NCI-H510A treated with DMSO at 0.1 percent for 48 hours (cell line): ENCODE results near the gene AMIGO3.
A peak's percentile ranks its signal among the peaks of the same experiment; 100 is the strongest.

Experiments
- DNase-seq: peaks from one replicate; lab custom pipeline; 2025; lab: John Stamatoyannopoulos, UW

AMIGO3 gene

DNA sequence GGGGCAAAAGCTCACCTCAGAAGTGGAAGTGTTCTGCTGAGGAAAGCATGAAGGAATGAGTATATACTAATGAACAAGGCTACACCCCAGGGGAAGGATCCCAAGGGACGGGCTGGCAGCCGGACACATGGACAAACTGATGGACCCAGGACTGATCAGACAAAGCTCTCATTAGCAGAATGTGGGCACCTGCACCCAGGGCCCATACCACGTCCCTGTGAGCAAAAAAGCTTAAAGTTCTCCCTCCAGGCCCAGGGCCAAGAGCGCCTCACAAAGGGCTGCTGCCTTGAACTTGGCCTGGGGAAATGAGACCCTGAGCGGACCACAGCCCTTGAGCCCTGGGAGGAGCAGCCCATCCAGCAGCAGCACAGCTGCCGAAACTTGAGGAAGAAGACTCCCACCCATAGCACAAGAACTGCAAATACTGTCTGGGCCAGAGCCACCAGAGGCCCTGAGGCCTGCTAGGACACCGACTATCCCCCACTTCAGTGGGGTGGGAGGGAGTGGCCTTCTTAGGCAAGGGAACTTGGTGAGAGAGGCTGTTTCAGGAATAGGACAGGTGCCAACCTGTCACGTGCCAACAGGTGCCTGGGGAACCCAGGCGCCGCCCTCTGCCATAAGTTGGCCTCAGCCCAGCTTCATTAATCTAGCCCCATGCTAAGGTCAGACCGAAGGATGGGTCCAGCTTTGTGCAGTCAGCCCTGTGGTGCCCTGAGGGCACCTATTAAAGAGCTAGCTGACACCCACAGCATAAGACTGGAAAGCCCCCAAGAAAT, 6.6 kb upstream of the AMIGO3 start:
- DNase-seq, result no peak

DNA sequence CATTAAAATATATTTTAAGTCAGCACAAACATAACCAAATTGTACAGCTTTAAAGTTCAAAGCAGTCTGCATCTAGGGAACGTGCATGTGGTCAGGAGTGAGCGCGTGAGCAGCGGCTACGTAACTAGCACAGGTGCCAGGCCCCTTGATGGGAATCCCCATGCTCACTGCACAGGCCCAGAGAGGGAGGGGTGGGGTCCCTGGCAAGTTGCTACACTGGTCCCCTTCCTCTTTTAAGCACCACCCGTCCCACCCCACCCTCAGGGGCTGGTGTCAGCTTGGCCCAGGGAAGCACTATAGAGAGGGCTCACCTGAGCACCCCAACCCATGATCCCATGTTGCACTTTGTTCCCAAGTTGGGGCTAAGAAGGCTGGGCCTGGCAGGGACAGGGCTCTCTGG, 5.1 kb upstream of the AMIGO3 start:
- DNase-seq, result no peak

DNA sequence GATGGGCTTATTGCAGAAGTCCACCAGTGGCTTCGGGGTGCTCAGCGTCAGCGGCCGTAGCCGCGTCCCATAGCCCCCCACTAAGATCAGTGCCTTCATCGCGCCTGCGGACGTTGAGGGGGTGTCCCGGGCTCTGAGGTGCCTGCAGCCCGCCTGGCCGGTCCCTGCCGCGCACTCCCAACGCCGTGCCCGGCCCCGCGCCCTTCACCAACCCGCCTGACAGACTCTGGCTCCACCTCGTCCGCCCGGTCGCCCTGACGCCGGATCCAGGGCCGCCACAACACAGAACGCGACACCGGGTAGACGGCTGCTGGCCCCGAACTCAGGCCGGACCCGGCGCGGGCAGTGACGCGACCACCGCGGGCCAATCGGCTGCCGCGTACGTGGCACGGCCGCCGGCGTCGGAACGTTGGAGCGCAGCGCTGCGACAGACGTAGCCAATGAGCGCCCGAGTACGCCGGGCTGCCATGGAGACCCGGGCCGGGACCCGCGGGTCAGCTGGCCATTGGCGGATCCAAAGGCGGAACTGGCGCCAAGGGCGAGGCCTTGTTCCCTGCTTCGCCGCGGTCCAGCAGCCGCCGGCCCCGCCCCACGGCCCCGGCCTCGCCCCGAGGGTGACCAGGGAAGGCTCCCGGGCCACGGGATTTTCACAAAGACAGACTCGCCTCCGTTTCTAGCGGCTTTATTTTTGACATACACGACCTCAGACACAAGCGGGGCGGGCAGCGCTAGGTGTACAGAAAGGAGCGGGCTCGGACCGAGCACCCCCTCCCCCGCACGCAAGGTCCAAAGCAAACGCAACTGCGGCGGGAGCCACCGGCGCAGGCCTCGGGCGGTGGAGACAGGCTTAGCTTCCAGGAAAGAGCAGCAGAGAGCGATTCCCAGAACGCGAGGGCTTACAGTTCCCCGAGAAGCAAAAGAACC, 4.4 kb upstream of the AMIGO3 start, which contains the start of gene GMPPB:
Gene GMPPB, minus strand, starts transcription at position 324 of the 924 bp plus-strand sequence. Its CDS starts 225 bp downstream, at position 99.
- DNase-seq, result peak; percentile 69

DNA sequence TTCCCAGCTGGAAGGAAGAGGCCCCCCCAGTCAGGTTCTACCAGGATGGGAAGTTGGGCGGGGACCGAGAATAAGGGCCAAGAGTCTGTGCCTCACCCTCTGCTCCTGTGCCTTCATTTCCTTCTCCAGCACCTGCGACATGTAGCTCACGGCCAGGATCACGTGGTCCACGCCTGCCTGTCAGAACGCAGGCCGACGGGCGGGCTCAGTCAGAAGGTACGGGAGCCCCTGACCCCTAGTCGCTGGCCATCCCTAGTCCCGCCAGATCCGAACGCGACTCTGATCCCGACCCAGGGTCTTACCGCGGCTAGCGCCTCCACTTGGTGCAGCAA, 3.8 kb upstream of the AMIGO3 start:
- peak; percentile 8 for DNase-seq

DNA sequence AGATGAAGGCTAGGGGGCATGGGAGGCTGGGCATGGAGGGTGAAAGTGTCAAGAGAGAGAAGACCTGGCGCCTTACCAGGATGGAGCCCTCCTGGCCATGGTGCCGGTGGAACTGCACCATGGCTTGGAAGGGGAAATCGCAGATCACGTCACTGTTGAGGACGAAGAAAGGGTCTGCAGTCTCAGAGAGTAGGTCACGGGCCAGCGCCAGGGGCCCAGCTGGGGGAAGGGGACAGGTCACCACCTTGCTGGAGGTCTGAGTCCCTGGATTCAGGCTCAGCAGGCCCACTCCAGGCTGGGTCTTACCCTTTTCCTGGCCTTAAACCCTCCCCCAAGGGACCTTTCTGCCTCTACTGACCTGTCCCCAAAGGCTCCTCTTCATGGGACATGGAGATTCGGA, 3.4 kb upstream of the AMIGO3 start:
- no peak for DNase-seq

DNA sequence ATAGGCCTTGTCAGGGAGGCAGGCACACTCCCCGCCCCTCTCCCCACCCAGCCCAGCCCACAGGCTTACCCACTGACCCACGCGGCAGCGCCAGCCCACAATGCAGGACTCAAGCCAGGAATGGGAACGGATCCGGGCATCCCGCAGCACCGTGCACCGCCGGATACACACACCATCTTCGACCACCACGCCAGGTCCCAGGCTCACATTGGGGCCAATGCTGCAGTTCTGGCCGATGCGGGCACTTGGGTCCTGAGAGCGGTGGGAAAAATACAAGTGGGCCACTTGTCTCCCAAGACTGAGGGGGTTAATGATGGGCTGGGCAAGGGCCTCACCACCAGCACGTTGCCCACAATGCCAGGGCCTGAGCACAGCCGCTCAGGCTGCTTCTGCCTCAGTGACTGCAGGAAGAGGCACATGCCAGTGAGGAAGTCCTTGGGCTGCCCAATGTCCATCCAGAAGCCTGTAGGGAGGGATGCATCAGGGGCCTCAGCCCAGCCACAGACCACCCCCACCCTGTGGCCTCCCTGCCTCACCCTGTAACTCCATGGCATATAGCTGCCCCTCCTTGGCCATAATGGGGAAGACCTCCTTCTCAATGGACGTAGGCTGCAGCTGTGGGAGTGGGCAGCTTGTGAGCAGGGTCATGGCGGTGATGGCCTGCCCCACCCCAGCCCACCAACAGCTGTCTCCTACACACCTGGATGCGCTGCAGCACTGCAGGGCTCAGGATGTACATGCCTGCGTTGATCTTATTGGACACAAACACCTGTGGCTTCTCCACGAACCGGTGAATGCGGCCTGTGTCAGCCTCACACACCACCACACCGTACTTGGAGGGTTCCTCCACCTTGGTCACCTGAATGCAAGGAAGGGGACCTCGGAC, 2.7 kb upstream of the AMIGO3 start:
- no peak for DNase-seq

DNA sequence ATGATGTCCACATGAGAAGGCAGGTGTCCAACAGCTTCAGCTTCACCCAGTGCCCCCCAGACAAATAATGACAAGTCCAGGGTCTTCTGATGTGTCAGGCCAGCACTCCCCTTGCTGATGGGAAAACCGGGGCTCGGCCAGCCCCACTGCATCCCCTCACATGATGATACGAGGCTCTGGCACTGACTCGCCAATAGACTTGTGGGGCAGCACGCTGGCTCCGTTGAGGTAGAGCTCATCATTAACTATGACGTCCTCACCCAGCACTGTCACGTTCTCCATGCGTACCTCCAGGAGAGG, 2.1 kb upstream of the AMIGO3 start:
- DNase-seq, result no peak

DNA sequence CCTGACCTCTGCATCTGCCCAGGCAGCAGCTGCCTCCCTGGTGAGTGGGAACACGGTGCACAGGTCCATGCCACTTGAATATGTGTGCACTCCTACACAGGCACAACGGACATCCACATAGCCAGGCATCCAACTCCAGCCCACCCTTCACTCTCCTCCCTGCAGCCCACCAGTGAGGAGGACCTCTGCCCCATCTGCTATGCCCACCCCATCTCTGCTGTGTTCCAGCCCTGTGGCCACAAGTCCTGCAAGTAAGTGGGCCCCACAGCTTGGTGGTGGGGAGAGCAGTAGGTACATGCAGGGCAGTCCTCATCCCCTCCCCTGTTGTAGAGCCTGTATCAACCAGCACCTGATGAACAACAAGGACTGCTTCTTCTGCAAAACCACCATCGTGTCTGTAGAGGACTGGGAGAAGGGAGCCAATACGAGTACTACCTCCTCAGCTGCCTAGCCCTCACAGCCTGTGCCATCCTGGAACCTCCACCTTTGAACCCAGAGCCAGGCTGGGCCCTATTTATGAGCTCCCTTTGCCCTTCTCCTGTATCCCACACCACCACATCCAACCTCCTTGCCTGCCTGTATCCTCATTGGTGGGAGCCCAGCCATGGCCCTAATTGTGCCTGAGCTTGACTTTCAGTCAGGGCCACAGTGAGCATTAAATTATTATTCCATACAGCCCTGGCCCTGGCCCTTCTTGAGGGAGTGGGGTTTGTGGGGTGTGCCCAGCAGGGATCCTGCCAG, 1.5 kb upstream of the AMIGO3 start:
- no peak for DNase-seq

DNA sequence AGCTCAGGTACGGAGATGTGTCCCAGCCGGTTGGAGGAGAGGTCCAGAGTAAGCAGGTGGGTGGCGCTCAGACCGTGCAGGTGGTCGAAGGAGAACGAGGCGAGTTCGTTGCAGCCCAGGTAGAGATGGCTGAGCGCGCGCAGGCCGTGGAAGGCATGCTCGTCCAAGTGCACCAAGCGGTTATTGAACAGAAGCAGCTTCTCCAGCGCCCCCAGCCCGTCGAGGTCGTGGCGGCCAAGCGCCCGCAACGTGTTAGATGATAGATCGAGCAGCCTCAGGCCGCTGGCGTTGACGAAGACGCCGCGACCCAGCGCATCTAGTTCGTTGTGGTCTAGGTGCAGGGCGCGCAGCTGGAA, 648 bp downstream of the AMIGO3 start:
- DNase-seq, result peak; percentile 9

DNA sequence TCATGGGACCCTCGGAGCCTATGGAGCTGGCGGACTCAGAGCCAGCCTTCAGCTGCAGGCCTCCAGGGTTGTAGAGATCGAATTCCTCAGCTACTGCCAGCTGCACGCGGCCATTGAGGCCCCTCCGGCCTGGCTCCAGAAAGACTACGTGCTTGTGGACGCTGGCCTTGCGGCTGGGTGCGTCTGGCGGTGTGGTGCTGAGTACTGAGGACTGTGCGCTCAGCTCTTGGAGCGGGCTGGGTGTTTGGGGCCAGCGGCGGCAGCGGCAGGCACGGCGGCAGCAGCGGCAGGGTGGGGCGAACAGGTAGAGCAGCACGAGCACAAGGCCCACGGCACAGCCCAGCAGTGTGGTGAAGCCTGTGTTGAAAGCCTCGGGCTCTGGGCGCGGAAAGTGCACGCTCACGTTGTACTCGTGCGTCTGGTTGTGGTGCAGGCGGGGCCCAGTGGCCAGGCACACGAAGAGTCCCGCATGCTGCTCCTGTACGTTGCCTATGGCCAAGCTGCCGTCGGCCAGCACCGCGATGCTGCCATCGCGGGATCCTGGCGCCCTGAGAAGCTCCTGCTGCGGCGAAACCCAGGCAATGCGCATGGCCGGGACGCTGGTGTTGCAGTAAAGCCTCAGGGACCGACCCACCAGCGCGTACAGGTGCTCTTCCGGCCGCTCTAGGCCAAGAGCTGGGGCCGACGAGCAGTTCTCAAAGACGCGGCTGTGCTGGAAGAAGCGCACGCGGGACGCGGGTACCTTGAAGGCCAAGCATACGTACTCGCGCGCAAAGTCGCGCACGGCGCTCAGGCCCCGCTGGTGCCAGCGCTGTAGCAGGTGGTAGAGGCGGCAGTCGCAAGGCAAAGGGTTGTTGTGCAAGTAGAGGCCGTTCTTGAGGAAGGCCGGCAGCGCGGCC, 1.3 kb downstream of the AMIGO3 start:
- no peak for DNase-seq

DNA sequence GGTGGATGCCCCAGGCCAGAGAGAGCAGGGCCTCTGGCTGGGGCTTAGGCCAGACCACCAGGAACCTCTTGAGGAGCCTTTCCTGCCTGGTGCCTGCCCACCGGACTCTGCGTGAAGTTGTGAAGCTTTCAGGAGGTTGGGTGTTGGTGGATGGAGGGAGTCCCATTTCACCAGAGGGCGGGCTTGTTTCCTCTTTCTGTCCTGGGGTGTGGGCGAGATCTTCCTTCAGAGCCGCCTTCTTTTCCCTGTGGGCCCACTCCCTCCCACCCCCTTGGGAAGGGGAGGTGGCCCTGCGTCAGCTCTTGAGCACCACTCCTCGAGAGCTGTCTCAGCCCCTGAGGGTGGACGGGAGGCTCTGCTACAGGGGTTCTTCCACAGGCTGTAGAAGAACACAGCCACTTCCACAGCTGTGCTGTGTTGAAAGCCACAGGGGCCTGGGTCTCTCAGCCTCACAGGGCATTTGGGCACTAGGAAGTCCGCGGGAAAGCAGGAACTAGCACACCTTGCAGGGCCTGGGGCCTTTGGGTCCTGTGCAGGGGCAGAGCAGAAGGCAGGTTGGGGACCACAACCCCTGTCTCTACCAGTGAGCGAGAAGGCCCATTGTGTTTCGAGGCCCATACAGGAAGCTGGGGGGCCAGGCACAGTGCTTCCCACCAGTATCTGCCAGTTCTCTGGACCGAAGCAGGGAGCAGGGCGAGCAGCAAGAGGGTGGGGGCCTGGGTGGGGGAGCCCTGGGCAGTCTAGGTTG, 2.1 kb downstream of the AMIGO3 start:
- DNase-seq, result no peak

DNA sequence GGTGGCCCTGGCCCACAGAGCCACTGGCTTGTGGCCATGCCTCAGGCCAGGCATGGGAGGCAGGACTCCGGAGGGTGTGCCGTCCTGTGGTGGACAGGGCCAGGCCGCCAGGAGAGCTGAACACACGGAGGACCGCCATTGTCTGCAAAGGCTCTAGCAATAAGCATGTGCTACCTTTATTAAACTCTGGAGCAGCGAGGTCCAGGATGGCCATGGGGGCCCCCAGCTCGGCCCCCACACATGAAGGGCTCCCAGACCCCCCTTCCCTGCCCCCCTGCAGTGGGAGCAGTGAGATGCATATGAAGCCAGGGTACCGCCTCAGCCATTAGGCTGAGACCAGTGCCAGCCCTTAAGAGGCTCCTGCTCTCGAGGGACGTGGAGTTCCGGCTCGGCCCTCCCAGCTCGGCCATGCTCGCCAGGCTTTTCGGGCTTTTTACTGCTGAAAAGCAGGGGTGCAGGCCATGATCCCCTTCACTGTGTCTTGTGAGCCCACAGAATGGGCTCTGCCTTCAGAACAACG, 2.7 kb downstream of the AMIGO3 start:
- no peak for DNase-seq

DNA sequence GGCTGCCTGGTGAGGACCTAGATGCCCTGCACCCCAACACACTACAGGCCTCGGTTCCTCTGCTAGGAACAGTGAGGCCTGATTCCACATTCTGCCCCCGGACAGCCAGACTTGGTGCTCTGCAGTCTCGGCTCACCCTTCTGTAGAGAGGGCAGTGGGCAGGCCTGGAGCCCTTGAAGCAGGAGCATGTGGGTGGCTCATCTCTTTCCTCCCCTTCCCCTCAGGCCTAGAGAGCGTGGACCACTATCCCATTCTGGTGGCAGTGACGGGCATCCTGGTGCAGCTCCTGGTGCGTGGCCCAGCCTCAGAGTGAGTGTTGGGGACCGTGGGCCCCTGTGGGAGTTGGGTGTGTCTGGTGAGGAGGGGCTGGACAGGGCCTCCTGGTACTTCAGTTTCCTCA, 3.3 kb downstream of the AMIGO3 start:
- DNase-seq, result no peak

DNA sequence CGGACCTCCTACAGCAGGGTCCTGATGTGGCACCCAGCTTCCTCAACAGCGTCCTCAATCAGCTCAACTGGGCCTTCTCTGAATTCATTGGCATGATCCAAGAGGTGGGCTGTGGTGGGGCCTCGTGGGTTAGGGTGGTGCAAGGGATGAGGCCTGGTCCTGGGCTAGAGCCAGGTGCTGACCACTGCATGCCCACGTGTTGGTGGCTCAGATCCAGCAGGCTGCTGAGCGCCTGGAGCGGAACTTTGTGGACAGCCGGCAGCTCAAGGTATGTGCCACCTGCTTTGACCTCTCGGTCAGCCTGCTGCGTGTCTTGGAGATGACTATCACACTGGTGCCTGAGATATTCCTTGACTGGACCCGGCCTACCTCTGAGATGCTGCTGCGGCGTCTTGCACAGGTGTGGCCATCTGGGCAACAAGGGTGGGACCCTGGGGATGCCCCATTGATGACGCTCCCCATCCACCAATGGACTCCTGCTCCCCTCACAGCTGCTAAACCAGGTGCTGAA, 3.8 kb downstream of the AMIGO3 start:
- no peak for DNase-seq

DNA sequence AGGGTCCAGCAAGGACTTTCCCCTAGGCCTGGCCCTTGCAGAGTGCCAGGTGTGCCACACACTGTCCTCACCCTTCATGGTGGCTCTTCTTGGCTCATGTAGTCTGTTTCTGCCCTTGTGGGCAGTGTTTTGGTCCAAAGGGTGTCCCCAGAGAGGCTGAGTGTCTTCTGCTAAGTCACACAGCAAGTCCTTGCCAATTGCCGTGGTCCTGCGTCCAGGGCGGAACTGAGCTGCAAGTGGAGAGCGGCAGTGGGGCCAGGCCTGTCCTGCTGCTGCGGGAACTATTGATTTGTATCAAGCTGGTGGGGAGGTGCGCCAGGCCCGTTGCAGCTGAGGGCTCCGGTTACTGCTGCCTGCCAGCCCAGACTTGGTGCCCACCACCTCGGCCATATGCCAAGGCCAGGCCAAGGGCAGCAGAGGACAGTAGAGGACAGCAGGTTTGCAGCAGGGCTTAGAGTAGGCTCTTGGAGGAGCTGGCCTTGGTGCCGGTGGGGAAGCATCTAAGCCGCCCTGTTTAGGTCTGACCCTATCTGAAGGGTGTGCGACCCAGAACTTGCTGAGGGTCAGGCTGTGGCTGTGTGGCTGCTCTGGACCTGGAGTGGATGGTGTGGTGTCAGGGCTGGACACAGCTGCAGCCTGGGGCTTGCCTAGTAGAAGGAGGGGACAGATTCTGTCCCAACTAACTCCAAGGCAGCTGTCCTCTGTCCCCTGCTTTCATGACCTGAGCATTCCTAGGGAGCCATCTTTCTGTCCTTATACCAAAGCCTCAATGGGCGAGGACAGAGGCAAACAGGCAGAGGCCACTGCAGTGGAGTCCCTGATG, 4.5 kb downstream of the AMIGO3 start:
- no peak for DNase-seq

DNA sequence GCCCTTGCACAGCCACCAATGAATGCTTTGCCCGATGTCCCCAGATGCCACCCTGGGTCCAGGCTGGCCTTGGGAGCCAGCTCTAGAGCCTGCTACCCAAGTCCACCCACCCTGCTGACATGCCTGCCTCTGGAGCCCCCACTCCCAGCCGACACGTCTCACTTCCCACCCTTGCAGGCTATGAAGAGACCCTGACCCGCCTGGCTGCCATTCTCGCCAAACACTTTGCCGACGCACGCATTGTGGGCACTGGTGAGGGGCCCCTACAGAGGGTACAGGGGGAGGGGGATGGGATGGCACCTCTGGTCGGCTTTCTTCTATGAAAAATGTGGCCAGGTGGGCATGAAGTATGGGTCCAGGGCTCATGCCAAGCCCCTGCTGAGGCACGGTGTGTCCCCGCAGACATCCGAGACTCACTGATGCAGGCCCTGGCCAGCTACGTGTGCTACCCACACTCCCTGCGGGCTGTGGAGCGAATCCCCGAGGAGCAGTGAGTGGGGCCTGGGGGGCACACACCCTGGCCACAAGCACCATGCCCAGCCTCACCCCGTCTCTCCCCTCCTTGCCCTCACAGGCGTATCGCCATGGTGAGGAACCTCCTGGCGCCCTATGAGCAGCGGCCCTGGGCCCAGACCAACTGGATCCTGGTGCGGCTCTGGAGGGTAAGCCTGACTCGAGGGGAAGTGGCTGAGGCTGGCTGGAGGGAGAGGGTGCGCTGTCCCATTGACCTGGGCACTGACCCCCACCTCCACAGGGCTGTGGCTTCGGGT, 6.0 kb downstream of the AMIGO3 start:
- no peak for DNase-seq

DNA sequence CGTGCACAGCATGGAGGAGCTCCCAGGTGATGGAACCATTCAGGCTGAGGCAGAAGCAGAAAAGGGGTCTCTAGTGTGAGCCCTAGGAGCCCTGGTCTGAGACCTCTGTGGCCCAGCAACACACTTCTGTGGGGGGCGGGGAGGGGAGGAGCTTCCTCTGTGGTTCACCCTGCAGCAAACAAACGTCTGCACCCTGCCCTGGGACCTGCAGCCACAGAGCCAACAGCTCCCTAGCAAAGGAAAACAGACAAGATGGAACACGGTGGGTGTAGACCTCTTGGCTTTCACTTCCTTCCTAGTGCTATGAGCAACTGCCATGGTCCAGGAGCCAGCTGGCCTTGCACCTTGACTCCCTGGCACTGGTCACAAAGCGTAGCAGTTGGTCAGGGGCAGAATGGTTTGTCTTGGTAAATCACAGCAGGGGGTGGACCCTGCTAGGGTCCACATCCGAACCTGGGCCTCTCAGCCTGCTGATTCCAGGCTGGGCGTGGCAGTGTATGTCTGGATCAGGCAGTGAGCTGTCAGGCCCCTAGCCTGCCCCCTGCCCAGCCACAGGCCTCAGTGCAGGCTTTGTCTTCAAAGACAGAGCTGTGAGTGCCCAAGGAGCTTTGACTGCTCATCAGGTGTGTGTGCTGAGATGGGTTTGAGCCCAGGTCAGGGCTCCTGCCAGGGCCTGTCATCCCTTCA, 6.7 kb downstream of the AMIGO3 start:
- DNase-seq, result no peak
